Measurements from ENCODE around the gene PPP1R1C.

- TF ChIP-seq CTCF (IDR thresholded peaks at IDR 0.05) (no peak), EP300 (IDR thresholded peaks at IDR 0.05) (no peak), POLR2AphosphoS5 (IDR thresholded peaks at IDR 0.05) (no peak), POLR2A (IDR thresholded peaks at IDR 0.05) (no peak)
These were observed 76.1 kb downstream of the PPP1R1C start for GRCh38 chr2:182061739-182062138.
